HFF-Myc (cell line): ENCODE results near the gene SYS1.

Source experiments
- DNase-seq: peaks from one replicate; pipeline ENCODE4 v3.0.0-alpha.2; 2011; ENCODE audit warnings: low read depth; ENCODE audit errors: extremely low read depth
- H3K4me3 ChIP-seq: replicated peaks from 2 replicates; pipeline ENCODE4 v1.5.1; 2011; ENCODE audit warnings: low read depth, mild to moderate bottlenecking, control low read depth, low read length
- TF ChIP-seq, protein P1 (sequence below): IDR thresholded peaks from 2 replicates; pipeline ENCODE4 v1.5.1; 2012; ENCODE audit warnings: mild to moderate bottlenecking, low read depth, low read length, control low read depth; ENCODE audit errors: missing control alignments

The SYS1 gene

GRCh38 chr20:45362804-45363610 lies at the start of gene SYS1:
SYS1 (plus strand) TSS chr20:45363156; CDS start chr20:45363532, 376 bp downstream.
- TF ChIP-seq, protein P1, sequence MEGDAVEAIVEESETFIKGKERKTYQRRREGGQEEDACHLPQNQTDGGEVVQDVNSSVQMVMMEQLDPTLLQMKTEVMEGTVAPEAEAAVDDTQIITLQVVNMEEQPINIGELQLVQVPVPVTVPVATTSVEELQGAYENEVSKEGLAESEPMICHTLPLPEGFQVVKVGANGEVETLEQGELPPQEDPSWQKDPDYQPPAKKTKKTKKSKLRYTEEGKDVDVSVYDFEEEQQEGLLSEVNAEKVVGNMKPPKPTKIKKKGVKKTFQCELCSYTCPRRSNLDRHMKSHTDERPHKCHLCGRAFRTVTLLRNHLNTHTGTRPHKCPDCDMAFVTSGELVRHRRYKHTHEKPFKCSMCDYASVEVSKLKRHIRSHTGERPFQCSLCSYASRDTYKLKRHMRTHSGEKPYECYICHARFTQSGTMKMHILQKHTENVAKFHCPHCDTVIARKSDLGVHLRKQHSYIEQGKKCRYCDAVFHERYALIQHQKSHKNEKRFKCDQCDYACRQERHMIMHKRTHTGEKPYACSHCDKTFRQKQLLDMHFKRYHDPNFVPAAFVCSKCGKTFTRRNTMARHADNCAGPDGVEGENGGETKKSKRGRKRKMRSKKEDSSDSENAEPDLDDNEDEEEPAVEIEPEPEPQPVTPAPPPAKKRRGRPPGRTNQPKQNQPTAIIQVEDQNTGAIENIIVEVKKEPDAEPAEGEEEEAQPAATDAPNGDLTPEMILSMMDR: peak; percentile 83
- H3K4me3 ChIP-seq: peak within 1 kb of the TSS; percentile 83
- DNase-seq: peak; percentile 98

DNA sequence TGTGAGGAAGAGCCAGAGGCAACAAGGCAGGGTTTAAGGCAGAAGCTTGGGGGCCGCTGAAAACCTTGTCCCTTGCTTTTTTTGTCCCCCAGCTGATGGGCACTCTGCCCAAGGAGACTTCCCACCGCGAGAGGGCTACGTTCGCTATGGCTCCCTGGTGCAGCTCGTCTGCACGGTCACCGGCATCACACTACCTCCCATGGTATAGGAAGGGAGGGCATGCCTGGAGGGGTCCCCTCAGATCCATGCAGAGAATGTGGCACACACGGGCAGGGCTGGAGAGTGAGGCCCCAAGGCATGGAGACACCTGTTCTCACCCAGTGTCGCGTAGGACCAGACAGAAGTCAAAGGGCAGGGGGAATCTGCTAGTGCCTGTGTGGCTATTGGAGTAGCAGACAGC lies 49.0 kb upstream of the SYS1 start:
- TF ChIP-seq, protein P1: no peak
- H3K4me3 ChIP-seq: no peak overlapping the region
- no peak for DNase-seq

GRCh38 chr20:45315672-45316071 lies 47.3 kb upstream of the SYS1 start:
- no peak overlapping the region for H3K4me3 ChIP-seq
- TF ChIP-seq, protein P1: no peak
- no peak for DNase-seq

DNA sequence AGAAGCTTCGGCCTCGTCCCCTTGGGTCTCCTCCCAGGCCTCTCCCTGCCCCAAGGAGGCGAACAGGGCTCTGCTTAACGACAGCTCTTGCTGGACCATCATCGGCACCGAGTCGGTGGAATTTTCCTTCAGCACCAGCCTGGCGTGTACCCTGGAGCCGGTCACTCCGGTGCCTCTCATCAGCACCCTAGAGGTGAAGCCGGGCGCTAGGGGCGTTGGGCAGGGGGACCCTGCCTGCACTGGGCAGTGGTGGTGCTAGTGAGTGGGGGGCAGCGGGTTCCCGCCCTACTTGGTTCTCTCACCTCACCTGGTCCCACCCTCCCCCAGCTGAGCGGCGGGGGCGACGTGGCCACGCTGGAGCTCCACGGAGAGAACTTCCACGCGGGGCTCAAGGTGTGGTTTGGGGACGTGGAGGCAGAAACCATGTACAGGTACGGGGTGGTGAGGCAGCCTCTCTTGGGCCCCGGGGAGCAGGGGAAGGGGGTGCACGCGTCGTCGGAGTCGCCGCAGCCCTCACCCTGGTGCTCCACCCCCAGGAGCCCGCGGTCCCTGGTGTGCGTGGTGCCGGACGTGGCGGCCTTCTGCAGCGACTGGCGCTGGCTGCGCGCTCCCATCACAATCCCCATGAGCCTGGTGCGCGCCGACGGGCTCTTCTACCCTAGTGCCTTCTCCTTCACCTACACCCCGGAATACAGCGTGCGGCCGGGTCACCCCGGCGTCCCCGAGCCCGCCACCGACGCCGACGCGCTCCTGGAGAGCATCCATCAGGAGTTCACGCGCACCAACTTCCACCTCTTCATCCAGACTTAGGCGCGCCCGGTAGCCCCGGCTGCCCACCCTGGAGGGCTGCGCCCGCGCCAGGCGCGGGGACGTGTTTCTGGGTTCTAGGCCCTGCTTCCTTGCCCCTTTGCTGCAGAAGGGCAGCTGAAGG lies 46.5 kb upstream of the SYS1 start:
- TF ChIP-seq, protein P1: no peak
- no peak for DNase-seq
- no peak overlapping the region for H3K4me3 ChIP-seq

- no peak overlapping the region for H3K4me3 ChIP-seq
- TF ChIP-seq, protein P1: no peak
- DNase-seq: no peak
These were observed 45.1 kb upstream of the SYS1 start for GRCh38 chr20:45317826-45318225.

DNA sequence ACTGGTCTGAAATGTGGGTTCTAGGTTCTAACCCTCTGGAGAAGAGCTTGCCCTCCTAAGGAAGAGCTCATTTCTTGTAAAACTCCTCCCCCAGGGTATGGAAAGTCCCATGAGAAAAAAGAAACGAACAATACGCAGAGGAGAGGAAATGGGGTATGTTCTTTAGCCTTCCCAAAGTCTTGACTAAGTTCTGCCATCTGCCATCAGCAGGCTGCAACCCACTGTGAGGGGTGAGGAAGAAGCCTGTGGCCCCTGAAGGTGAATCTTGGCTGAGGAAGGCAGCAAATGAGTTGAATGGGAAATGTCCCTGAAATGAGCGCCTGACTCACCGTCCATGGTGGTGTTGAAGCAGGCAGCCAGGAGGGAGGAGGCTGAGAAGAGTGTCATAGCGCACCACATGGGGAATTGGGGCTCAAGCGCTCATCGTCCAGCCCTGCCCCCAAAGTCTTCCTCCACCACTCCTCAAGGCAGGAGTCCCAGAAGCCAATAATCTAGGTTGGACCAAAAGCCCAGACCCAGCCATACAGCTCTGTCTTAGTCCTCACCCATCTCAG lies 44.5 kb upstream of the SYS1 start:
- no peak overlapping the region for H3K4me3 ChIP-seq
- DNase-seq: no peak
- TF ChIP-seq, protein P1: no peak
